Heart left ventricle (tissue), 16 donors: ENCODE measurements around the gene MANEAL. TPM values are rescaled to one million over a fixed set of nuclear protein-coding genes. Genes with fewer than 3 reads are reported as not detected.

ENCODE experiments used
- ATAC-seq, 4 donors: fragments of 200-7000 bp; cut with Tn5 transposase; one replicate each; pipeline ENCODE4 v1.9.1; 2020 to 2022; ENCODE audit warnings: moderate library complexity in 4 of 4, mild to moderate bottlenecking in 3 of 4, moderate number of reproducible peaks in 1 of 4
- DNase-seq, 5 donors: peaks; one replicate each; pipeline ENCODE4 v3.0.0-alpha.2; 2020
- H3K27ac ChIP-seq, 12 donors: fragments of 200-600 bp; sonication (generic) in 4 of 12; one replicate each; pipeline versions ENCODE4 v1.5.0 to v1.8.0; 2016 to 2022; ENCODE audit warnings: mild to moderate bottlenecking in 2 of 12
- H3K27me3 ChIP-seq, 9 donors: fragments of 200-600 bp; sonication (generic) in 2 of 9; one replicate each; pipeline versions ENCODE4 v1.5.1 to v1.8.0; 2016 to 2022; ENCODE audit warnings: mild to moderate bottlenecking in 3 of 9
- H3K36me3 ChIP-seq, 9 donors: fragments of 200-600 bp; sonication (generic) in 2 of 9; one replicate each; pipeline versions ENCODE4 v1.5.0 to v1.8.0; 2018 to 2022; ENCODE audit warnings: mild to moderate bottlenecking in 2 of 9
- H3K4me1 ChIP-seq, 12 donors: fragments of 200-600 bp; sonication (generic) in 4 of 12; one replicate each; pipeline versions ENCODE4 v1.5.0 to v1.8.0; 2016 to 2022; ENCODE audit warnings: mild to moderate bottlenecking in 3 of 12
- H3K4me3 ChIP-seq, 12 donors: fragments of 200-600 bp; sonication (generic) in 4 of 12; one replicate each; pipeline versions ENCODE4 v1.5.0 to v1.8.0; 2017 to 2022; ENCODE audit warnings: mild to moderate bottlenecking in 9 of 12, moderate library complexity in 4 of 12
- H3K9me3 ChIP-seq, 12 donors: fragments of 200-600 bp; sonication (generic) in 4 of 12; one replicate each; pipeline versions ENCODE4 v1.5.0 to v1.8.0; 2016 to 2022; ENCODE audit warnings: mild to moderate bottlenecking in 1 of 12
- POLR2A ChIP-seq, 2 donors: fragments of 450-650 bp; IDR thresholded peaks; one replicate each; pipeline ENCODE4 v1.6.1; 2017; ENCODE audit warnings: antibody characterized with exemption in 2 of 2, mild to moderate bottlenecking in 2 of 2, moderate library complexity in 2 of 2
- WGBS, 4 donors: extraction: QIAGEN DNeasy Blood & Tissue Kit in 2 of 4; methylation state at CpG; one replicate each; pipeline versions ENCODE4 v1.1.5 to v1.1.7; 2013 to 2018; 5-methylcytosine and 5-hydroxymethylcytosine counted together
- intact Hi-C, 10 donors: fragments of 100-400 bp; cut with DNase I; formaldehyde crosslinking; loops; one replicate each; pipeline versions ENCODE4 v1.11.1 to v1.14.2; 2022
- polyA plus RNA-seq, 2 donors: library from polyadenylated mRNA; stranded (reverse); fragments of 200-250 nt; gene quantifications; one replicate each; pipeline ENCODE4 v1.2.3, GENCODE V29; 2013
- total RNA-seq, 9 donors: library from RNA; depleted of rRNA in 2 of 9; stranded (reverse); fragments of >200 nt in 2 of 9; fragmentation: NEBNext Ultra II Directional in 3 of 9; extraction: Animal tissue kit (Norgen Biotek cat#: 25700) in 3 of 9; gene quantifications; one replicate each; pipeline versions ENCODE4 v1.1.0 to v1.2.4, GENCODE V29; 2016 to 2023
- TF ChIP-seq, protein P1 (sequence below), 12 donors: fragments of 200-600 bp; sonication (generic) in 4 of 12; IDR thresholded peaks; one replicate each; pipeline versions ENCODE4 v1.5.0 to v1.8.0; 2018 to 2022; ENCODE audit warnings: antibody characterized with exemption in 12 of 12, mild to moderate bottlenecking in 5 of 12
- donor health status: ischemic (EF 13 %, LVEDD 7.1; RV severe dilation, severe dysfunction).
- donor health status: healthy with polysubstance abuse.
- donor health status: DM: no; HTN: yes; CAD: no.
- donor health status: DM: no; HTN: no; CAD: no.
- donor health status: ischemic (EF 25% LVEDD 6.9; RV normal size, moderate dysfunction).
- donor health status: ischemic (EF 25% LVEDD 5.7; RV mildly dilated, moderate dysfunction).
- donor health status: healthy.
- donor health status: DM: yes; HTN: yes; CAD: no.
- donor health status: ischemic (EF 35%, LVEDD 5.7; RV mildly dilated, moderate dysfunction).
- donor health status: nonischemic (EF 11% LVEDD 7.7; RV severe dilation, severe dysfunction).
- donor health status: DM: yes; HTN: yes; CAD: no.
- donor health status: PGD.
- donor health status: ischemic (EF 29% LVEDD 5.4; RV normal size, mild dysfunction).
- donor health status: nonischemic (EF 23%, LVEDD 6.1; RV moderate dilation, normal function).

MANEAL gene
- total and polyA plus RNA-seq, 11 donors: 0.53 to 2.9 (median 0.97) TPM

DNA sequence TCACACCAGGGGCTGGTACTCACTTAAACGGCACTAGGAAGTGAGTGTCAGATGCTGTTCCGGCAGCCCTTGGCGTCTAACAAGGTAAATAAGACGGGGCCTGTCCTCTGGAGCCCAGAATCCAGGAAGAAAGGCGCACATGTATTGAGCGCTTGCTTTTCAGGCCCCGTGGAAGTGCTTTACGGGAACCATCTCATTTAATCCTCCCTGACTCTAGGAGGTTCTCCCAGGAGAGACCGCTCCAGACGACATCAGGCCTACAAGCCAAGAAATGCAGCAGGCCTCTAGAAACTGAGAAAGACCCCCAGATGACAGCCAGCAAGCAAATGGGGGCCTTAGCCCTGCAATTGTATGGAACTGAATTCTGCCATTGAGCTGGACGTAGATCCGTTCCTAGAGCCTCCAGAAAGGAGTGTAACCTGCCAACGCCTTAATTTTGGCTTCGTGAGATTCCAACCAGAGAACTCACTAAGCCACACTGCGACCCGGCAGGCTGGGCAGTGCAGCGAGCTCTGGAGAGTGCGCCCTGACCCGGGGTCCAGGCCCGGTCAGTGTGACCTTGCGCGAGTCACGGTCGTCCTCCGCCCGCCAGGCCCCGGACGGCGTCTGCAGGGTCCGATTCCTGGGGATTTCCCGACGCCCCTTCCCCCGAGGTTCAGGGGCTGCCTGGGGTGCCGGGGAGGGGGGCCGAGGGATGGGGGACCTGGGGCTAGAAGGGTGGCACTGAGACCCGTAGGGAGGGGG, 532 bp upstream of the MANEAL start:
- no peak for DNase-seq
- peak overlapping the region; percentile 25 to 76 (median 58) for H3K4me3 ChIP-seq
- no peaks in the 10 kb centered on the region for H3K36me3 ChIP-seq
- H3K27me3 ChIP-seq: peaks cover 0 to 24% (median 5%) of the 10 kb centered on the region in 9 donors
- H3K9me3 ChIP-seq: no peaks in the 10 kb centered on the region
- intact Hi-C loops: loop anchor here in 1 of 10 donors (10.0 kb wide), 1 partner anchor 98 kb away; the partner anchor contains the start of gene CDCA8
- TF ChIP-seq, protein P1, sequence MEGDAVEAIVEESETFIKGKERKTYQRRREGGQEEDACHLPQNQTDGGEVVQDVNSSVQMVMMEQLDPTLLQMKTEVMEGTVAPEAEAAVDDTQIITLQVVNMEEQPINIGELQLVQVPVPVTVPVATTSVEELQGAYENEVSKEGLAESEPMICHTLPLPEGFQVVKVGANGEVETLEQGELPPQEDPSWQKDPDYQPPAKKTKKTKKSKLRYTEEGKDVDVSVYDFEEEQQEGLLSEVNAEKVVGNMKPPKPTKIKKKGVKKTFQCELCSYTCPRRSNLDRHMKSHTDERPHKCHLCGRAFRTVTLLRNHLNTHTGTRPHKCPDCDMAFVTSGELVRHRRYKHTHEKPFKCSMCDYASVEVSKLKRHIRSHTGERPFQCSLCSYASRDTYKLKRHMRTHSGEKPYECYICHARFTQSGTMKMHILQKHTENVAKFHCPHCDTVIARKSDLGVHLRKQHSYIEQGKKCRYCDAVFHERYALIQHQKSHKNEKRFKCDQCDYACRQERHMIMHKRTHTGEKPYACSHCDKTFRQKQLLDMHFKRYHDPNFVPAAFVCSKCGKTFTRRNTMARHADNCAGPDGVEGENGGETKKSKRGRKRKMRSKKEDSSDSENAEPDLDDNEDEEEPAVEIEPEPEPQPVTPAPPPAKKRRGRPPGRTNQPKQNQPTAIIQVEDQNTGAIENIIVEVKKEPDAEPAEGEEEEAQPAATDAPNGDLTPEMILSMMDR (IDR thresholded peaks at IDR 0.05): no peak
- TF ChIP-seq POLR2A (IDR thresholded peaks at IDR 0.05): no peak
- ATAC-seq: no peak
- no peak overlapping the region for H3K27ac ChIP-seq
- 29 to 39% (median 32%) methylated on average over 20 to 36 of the region's 36 CpGs for WGBS, 4 donors
- peaks cover 0 to 20% (median 13%) of the 10 kb centered on the region in 12 donors for H3K4me1 ChIP-seq

DNA sequence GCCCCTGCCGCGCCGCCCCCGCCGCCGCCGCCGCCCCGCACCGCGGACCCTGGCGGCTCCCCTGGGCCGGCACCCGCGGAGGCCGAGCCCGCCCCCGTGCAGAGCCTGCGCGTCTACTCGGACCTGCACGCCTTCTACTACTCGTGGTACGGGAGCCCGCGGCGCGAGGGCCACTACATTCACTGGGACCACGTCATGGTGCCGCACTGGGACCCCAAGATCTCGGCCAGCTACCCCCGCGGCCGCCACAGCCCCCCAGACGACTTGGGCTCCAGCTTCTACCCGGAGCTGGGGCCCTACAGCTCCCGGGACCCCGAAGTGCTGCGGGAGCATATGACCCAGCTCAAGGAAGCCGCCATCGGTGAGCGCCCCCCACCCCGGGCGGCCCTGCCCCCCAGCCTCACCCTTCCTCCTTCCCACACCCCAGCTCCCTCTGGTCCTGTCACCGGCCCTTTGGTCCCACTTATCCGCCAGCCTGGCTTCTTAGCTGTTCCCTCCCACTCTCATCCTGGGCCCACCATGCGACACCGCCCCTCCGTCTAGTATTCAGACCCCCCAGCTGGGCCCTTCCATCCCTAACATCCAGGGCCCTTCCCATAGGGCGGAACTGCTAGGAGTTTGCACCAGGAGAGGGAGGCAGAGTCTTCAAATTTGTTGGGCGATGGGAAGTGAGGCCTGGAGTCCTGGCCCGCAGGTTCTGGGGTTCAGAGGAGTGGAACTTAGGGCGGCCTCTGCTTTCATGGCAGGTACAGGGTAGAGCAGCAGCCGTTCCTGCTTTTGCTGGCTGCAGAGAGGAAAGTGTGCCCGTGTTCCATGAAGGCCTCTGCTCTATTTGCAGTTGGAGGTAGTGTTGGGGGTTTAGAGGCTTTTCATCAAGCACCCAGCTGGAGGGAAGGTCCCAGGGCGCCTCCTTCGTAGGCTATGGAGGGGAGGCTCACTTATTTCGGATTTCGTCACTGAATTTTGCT, 1.0 kb downstream of the MANEAL start:
- no peak for TF ChIP-seq POLR2A (IDR thresholded peaks at IDR 0.05)
- TF ChIP-seq, protein P1 (IDR thresholded peaks at IDR 0.05): no peak
- Histone ChIP-seq H3K9me3 (no peaks in the 10 kb centered on the region), H3K27ac (no peak overlapping the region), H3K4me3 (peak overlapping the region in 10 of 12 donors; percentile 51 to 76 (median 62)), H3K36me3 (peaks cover 0 to 2% (median 0%) of the 10 kb centered on the region in 9 donors), H3K27me3 (peaks cover 0 to 16% (median 0%) of the 10 kb centered on the region in 9 donors), H3K4me1 (peaks cover 0 to 20% (median 13%) of the 10 kb centered on the region in 12 donors)
- DNase-seq: peak in 1 of 5 donors; percentile 23
- WGBS, 4 donors: 10 to 26% (median 10%) methylated on average over 19 to 59 of the region's 59 CpGs
- intact Hi-C loops: loop anchor here in 1 of 10 donors (10.0 kb wide), 1 partner anchor 100 kb away; the partner anchor contains the start of gene CDCA8
- ATAC-seq: no peak

DNA sequence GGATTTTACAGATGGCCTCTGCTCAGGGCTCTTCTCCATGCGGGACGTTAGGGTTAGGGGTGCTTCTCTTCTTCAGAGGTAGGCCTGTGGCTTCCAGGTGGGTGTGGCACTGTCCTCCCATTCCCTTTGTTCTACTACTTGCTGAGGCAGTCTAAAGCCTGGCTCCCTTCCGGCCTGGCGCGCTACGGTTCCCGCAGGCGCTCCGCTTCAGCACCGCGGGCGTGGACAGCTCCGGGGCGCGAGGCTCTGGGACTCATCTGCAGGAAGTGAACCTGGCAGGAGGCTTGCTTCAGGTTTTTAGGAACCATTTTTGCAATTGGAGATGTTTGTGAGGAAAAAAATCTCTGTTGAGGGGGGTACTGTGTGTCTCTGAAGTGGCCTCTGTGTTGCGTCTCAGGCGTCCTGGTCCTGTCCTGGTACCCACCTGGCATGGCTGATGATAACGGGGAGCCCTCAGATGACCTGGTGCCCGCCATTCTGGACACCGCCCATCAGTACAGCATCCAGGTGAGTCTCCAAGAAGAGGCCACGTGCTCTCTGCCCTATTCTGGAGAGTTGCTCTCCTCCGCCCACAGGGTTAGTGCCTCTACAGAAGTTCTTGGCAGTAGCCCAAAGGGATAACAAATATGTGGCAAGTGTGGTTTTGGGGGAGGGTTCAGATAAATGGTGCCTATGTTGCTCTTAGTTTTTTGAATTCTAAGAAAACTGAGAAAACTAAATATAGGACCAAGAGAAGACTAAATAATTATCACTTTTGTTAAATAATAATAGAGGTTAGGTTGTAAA, 1.9 kb downstream of the MANEAL start:
- peaks cover 0 to 20% (median 13%) of the 10 kb centered on the region in 12 donors for H3K4me1 ChIP-seq
- ATAC-seq: peak; percentile 39 to 78 (median 64)
- 25 to 46% (median 30%) methylated on average over 10 to 22 of the region's 22 CpGs for WGBS, 4 donors
- peaks cover 0 to 10% (median 4%) of the 10 kb centered on the region in 9 donors for H3K36me3 ChIP-seq
- intact Hi-C loops: loop anchor here in 1 of 10 donors (10.0 kb wide), 1 partner anchor 101 kb away; the partner anchor contains the start of gene CDCA8
- no peaks in the 10 kb centered on the region for H3K9me3 ChIP-seq
- peak; percentile 45 to 83 (median 52) for DNase-seq
- no peak for TF ChIP-seq POLR2A (IDR thresholded peaks at IDR 0.05)
- TF ChIP-seq, protein P1 (IDR thresholded peaks at IDR 0.05): no peak
- peak overlapping the region in 1 of 12 donors; percentile 51 for H3K4me3 ChIP-seq
- H3K27me3 ChIP-seq: peaks cover 0 to 16% (median 0%) of the 10 kb centered on the region in 9 donors
- H3K27ac ChIP-seq: no peak overlapping the region
